Measurements from ENCODE around the gene MRRF. TPM values are rescaled to one million over a fixed set of nuclear protein-coding genes. Genes with fewer than 3 reads are reported as not detected.

Gene MRRF
- total RNA-seq, 1 experiment from 2014 or later: 42.3 TPM

GRCh38 chr9:122346478-122347347 is 82.0 kb downstream of the MRRF start:
- Mint-ChIP-seq H3K9me3 (no peaks in the 10 kb centered on the region), H3K27me3 (ENCODE audit: low read depth) (peaks cover 35% of the 10 kb centered on the region), H3K27ac (no peak overlapping the region), H3K4me1 (peaks cover 29% of the 10 kb centered on the region), H3K36me3 (no peaks in the 10 kb centered on the region), H3K4me3 (peak overlapping the region; percentile 81)
- peak; percentile 36 for ATAC-seq
- ChIA-PET CTCF (interaction anchor here (0.6 to 8.8 kb wide), 8 partner anchors 10 to 251 kb away, joined by 3 to 366 read pairs (median 12); partner anchors contain the start of genes MRRF and RBM18), POLR2A (interaction anchor here (0.7 to 2.0 kb wide), 3 partner anchors 10 to 219 kb away, joined by 3 to 7 read pairs (median 3); no protein-coding TSS in a partner anchor)
- DNase-seq (ENCODE audit: low spot score): peak; percentile 55
- peak; percentile 67; the same call in 1 of the 2 replicates for TF ChIP-seq ETV6 (CRISPR knock-in tag; IDR thresholded peaks at IDR 0.05)
- TF ChIP-seq ATF6 (CRISPR knock-in tag; IDR thresholded peaks at IDR 0.05): no peak
- peak; percentile 26; the same call in 1 of the 2 replicates for TF ChIP-seq RELA (CRISPR knock-in tag; IDR thresholded peaks at IDR 0.05; ENCODE audit: borderline replicate concordance)
- peak; percentile 90; the same call in 1 of the 2 replicates for TF ChIP-seq FOXP4 (CRISPR knock-in tag; IDR thresholded peaks at IDR 0.05)
- TF ChIP-seq ZSCAN18 (CRISPR knock-in tag; IDR thresholded peaks at IDR 0.05): no peak
- TF ChIP-seq CBFB (CRISPR knock-in tag; IDR thresholded peaks at IDR 0.05; ENCODE audit: low read depth): no peak
- TF ChIP-seq USF1 (CRISPR knock-in tag; IDR thresholded peaks at IDR 0.05): 0 out of 2 replicates have a peak, but pooled peaks have one; percentile 37
- TF ChIP-seq IRF1 (CRISPR knock-in tag; IDR thresholded peaks at IDR 0.05): 0 out of 2 replicates have a peak, but pooled peaks have one; percentile 53
- no peak for TF ChIP-seq STAT6 (CRISPR knock-in tag; conservative IDR thresholded peaks at IDR 0.05; ENCODE audit: low read depth)
- no peak for TF ChIP-seq ZNF671 (CRISPR knock-in tag; IDR thresholded peaks at IDR 0.05)
- no peak for TF ChIP-seq IRF2 (CRISPR knock-in tag; IDR thresholded peaks at IDR 0.05; ENCODE audit: borderline replicate concordance, low read depth)
- no peak for TF ChIP-seq CDX4 (CRISPR knock-in tag; IDR thresholded peaks at IDR 0.05; ENCODE audit: borderline replicate concordance)
- TF ChIP-seq GABPB1 (CRISPR knock-in tag; IDR thresholded peaks at IDR 0.05): no peak
- no peak for TF ChIP-seq RORB (CRISPR knock-in tag; IDR thresholded peaks at IDR 0.05)
- TF ChIP-seq MLX (CRISPR knock-in tag; IDR thresholded peaks at IDR 0.05): no peak
- TF ChIP-seq MAX (CRISPR knock-in tag; IDR thresholded peaks at IDR 0.05): peak; percentile 92
- no peak; the same call in 1 of the 2 replicates for TF ChIP-seq TP53 (CRISPR knock-in tag; IDR thresholded peaks at IDR 0.05)
- TF ChIP-seq ZNF232 (CRISPR knock-in tag; IDR thresholded peaks at IDR 0.05): no peak
- TF ChIP-seq HMGXB4 (CRISPR knock-in tag; IDR thresholded peaks at IDR 0.05): 0 out of 2 replicates have a peak, but pooled peaks have one; percentile 18
- no peak for TF ChIP-seq ZBTB21 (CRISPR knock-in tag; IDR thresholded peaks at IDR 0.05; ENCODE audit: borderline replicate concordance)
